Common myeloid progenitor, CD34-positive (primary cell): Measurements from ENCODE around the gene AKIRIN1.

Experiments
- CTCF ChIA-PET: fragments of 350-600 bp; sonication (Branson Sonifier 250); formaldehyde crosslinking; loops from one replicate; lab custom pipeline; 2021; ENCODE audit warnings: antibody characterized with exemption; lab: Charles Lee
- POLR2A ChIA-PET: fragments of 350-600 bp; sonication (Branson Sonifier 250); formaldehyde crosslinking; loops from one replicate; lab custom pipeline; 2021; ENCODE audit warnings: antibody characterized with exemption; lab: Charles Lee
- DNase-seq, 3 donors: peaks; one replicate each; pipeline versions ENCODE4 v3.0.0 to v3.0.0-alpha.2; 2013
- H3K27ac ChIP-seq, 2 experiments: 1 replicate in 1 of 2; 2 replicates in 1 of 2; pipeline ENCODE4 v1.7.0; 2013; ENCODE audit warnings: inconsistent platforms in 2 of 2, low read length in 2 of 2, mild to moderate bottlenecking in 2 of 2, low read depth in 1 of 2, moderate library complexity in 1 of 2; ENCODE audit not compliant: severe bottlenecking in 2 of 2, insufficient read depth in 1 of 2, poor library complexity in 1 of 2
- H3K27me3 ChIP-seq, 5 experiments: replicated peaks in 2 of 5; 1 replicate in 3 of 5; 2 replicates in 2 of 5; pipeline versions ENCODE4 v1.6.1 to v1.7.0; 2013; ENCODE audit warnings: low read length in 4 of 5, mild to moderate bottlenecking in 2 of 5, moderate library complexity in 2 of 5, inconsistent platforms in 1 of 5; ENCODE audit not compliant: insufficient read depth in 5 of 5, control insufficient read depth in 4 of 5
- H3K36me3 ChIP-seq, 4 experiments: 1 replicate in 2 of 4; 2 replicates in 2 of 4; pipeline versions ENCODE4 v1.6.1 to v1.7.0; 2013; ENCODE audit warnings: low read length in 3 of 4, control low read depth in 1 of 4, mild to moderate bottlenecking in 1 of 4; ENCODE audit not compliant: control insufficient read depth in 4 of 4, insufficient read depth in 4 of 4
- H3K4me1 ChIP-seq, 4 experiments: 1 replicate in 3 of 4; 2 replicates in 1 of 4; pipeline versions ENCODE4 v1.6.1 to v1.7.1; 2013; ENCODE audit warnings: low read length in 3 of 4, mild to moderate bottlenecking in 3 of 4, control low read depth in 1 of 4, inconsistent platforms in 1 of 4, moderate library complexity in 1 of 4; ENCODE audit not compliant: control insufficient read depth in 4 of 4, insufficient read depth in 4 of 4; ENCODE audit errors: control extremely low read depth in 1 of 4
- H3K4me3 ChIP-seq, 7 experiments: 1 replicate in 4 of 7; 2 replicates in 3 of 7; pipeline versions ENCODE4 v1.5.1 to v1.7.0; 2013; ENCODE audit warnings: mild to moderate bottlenecking in 7 of 7, low read length in 6 of 7, moderate library complexity in 6 of 7, inconsistent platforms in 2 of 7, low read depth in 2 of 7, control low read depth in 1 of 7; ENCODE audit not compliant: insufficient read depth in 4 of 7, control insufficient read depth in 1 of 7; ENCODE audit errors: extremely low read depth in 1 of 7
- H3K9me3 ChIP-seq, 5 experiments: 1 replicate in 4 of 5; 2 replicates in 1 of 5; pipeline versions ENCODE4 v1.6.1 to v1.7.1; 2013; ENCODE audit warnings: low read length in 4 of 5, mild to moderate bottlenecking in 2 of 5, inconsistent platforms in 1 of 5, low read depth in 1 of 5, moderate library complexity in 1 of 5; ENCODE audit not compliant: control insufficient read depth in 4 of 5, insufficient read depth in 2 of 5; ENCODE audit errors: control extremely low read depth in 1 of 5
- WGBS: methylation state at CpG from one replicate; pipeline ENCODE4 v1.1.5; 2013; ENCODE audit not compliant: insufficient coverage; 5-methylcytosine and 5-hydroxymethylcytosine counted together

Gene AKIRIN1

GRCh38 chr1:39044762-39045161 lies 53.7 kb downstream of the AKIRIN1 start:
- DNase-seq, result peak in 2 of 3 donors; percentile 32 to 39
- no peaks in the 10 kb centered on the region for H3K9me3 ChIP-seq
- H3K27ac ChIP-seq, result no peak overlapping the region
- POLR2A ChIA-PET, result no interaction called here
- CTCF ChIA-PET, result no interaction called here
- H3K36me3 ChIP-seq, result peaks cover 0 to 15% (median 4%) of the 10 kb centered on the region in 4 experiments
- WGBS, result 100% methylated on average over 1 of the region's 1 CpG
- peaks cover 0 to 3% (median 0%) of the 10 kb centered on the region in 4 experiments for H3K4me1 ChIP-seq
- H3K4me3 ChIP-seq, result no peak overlapping the region
- no peaks in the 10 kb centered on the region for H3K27me3 ChIP-seq

GRCh38 chr1:39045231-39045630 lies 54.2 kb downstream of the AKIRIN1 start:
- H3K9me3 ChIP-seq, result no peaks in the 10 kb centered on the region
- ChIA-PET CTCF (no interaction called here), POLR2A (no interaction called here)
- WGBS, result 87% methylated on average over 5 of the region's 8 CpGs
- H3K27ac ChIP-seq, result no peak overlapping the region
- peaks cover 0 to 3% (median 0%) of the 10 kb centered on the region in 4 experiments for H3K4me1 ChIP-seq
- peaks cover 0 to 15% (median 6%) of the 10 kb centered on the region in 4 experiments for H3K36me3 ChIP-seq
- no peak for DNase-seq
- no peaks in the 10 kb centered on the region for H3K27me3 ChIP-seq
- no peak overlapping the region for H3K4me3 ChIP-seq

GRCh38 chr1:39046613-39047210 lies 55.6 kb downstream of the AKIRIN1 start:
- peaks cover 0 to 3% (median 0%) of the 10 kb centered on the region in 4 experiments for H3K4me1 ChIP-seq
- POLR2A ChIA-PET, result no interaction called here
- CTCF ChIA-PET, result interaction anchor here (1.0 kb wide), 1 partner anchor 16 kb away, joined by 4 read pairs; no protein-coding TSS in a partner anchor
- H3K27me3 ChIP-seq, result no peaks in the 10 kb centered on the region
- no peaks in the 10 kb centered on the region for H3K9me3 ChIP-seq
- no peak for DNase-seq
- no peak overlapping the region for H3K4me3 ChIP-seq
- H3K36me3 ChIP-seq, result peaks cover 0 to 15% (median 5%) of the 10 kb centered on the region in 4 experiments
- WGBS, result 96% methylated on average over 6 of the region's 6 CpGs
- H3K27ac ChIP-seq, result peak overlapping the region; percentile 27 to 71

GRCh38 chr1:39047374-39048229 lies 56.5 kb downstream of the AKIRIN1 start:
- peaks cover 0 to 12% (median 5%) of the 10 kb centered on the region in 4 experiments for H3K36me3 ChIP-seq
- ChIA-PET CTCF (interaction anchor here (0.8 to 1.0 kb wide), 2 partner anchors 17 to 221 kb away, joined by 3 to 4 read pairs; no protein-coding TSS in a partner anchor), POLR2A (no interaction called here)
- peaks cover 0 to 3% (median 0%) of the 10 kb centered on the region in 4 experiments for H3K4me1 ChIP-seq
- WGBS, result 61% methylated on average over 12 of the region's 12 CpGs
- no peak overlapping the region for H3K4me3 ChIP-seq
- H3K27ac ChIP-seq, result peak overlapping the region; percentile 27 to 71
- peak; percentile 74 to 93 (median 76) for DNase-seq
- no peaks in the 10 kb centered on the region for H3K9me3 ChIP-seq
- no peaks in the 10 kb centered on the region for H3K27me3 ChIP-seq

- CTCF ChIA-PET, result interaction anchor here (0.8 kb wide), 1 partner anchor 219 kb away, joined by 3 read pairs; no protein-coding TSS in a partner anchor
- H3K27me3 ChIP-seq, result no peaks in the 10 kb centered on the region
Measured at GRCh38 chr1:39048745-39049370, 57.8 kb downstream of the AKIRIN1 start.

GRCh38 chr1:39050001-39050400 lies 58.9 kb downstream of the AKIRIN1 start:
- ChIA-PET CTCF (no interaction called here), POLR2A (no interaction called here)
- Histone ChIP-seq H3K36me3 (peaks cover 0 to 10% (median 2%) of the 10 kb centered on the region in 4 experiments), H3K4me1 (no peaks in the 10 kb centered on the region), H3K9me3 (no peaks in the 10 kb centered on the region), H3K27ac (no peak overlapping the region), H3K4me3 (no peak overlapping the region), H3K27me3 (no peaks in the 10 kb centered on the region)
- no peak for DNase-seq
- 100% methylated on average over 1 of the region's 4 CpGs for WGBS

More at GRCh38 chr1:39048745-39049370, 57.8 kb downstream of the AKIRIN1 start:
- Histone ChIP-seq H3K9me3 (no peaks in the 10 kb centered on the region), H3K4me1 (peaks cover 0 to 3% (median 0%) of the 10 kb centered on the region in 4 experiments), H3K36me3 (peaks cover 0 to 10% (median 3%) of the 10 kb centered on the region in 4 experiments), H3K4me3 (no peak overlapping the region), H3K27ac (no peak overlapping the region)
- DNase-seq, result no peak
- WGBS, result 68% methylated on average over 5 of the region's 7 CpGs
- POLR2A ChIA-PET, result no interaction called here
